Left renal pelvis (tissue), 4 donors: Measurements from ENCODE around the gene ARHGAP10. TPM values are rescaled to one million over a fixed set of nuclear protein-coding genes. Genes with fewer than 3 reads are reported as not detected.

Experiments
- DNase-seq, 4 donors: peaks; one replicate each; pipeline ENCODE4 v3.0.0-alpha.2; 2013; ENCODE audit warnings: low read depth in 4 of 4, low spot score in 3 of 4
- polyA plus RNA-seq, 4 donors: library from polyadenylated mRNA; unstranded; fragments of 120-200 nt; gene quantifications; one replicate each; pipeline ENCODE4 v1.2.1, GENCODE V29; 2013; ENCODE audit not compliant: insufficient read length in 4 of 4

ARHGAP10 gene
- polyA plus RNA-seq, 4 donors = 17.8 to 20.0 (median 19.0) TPM

GRCh38 chr4:147764337-147764736 is 32.4 kb downstream of the ARHGAP10 start:
- DNase-seq = no peak

- DNase-seq = no peak
Observed at GRCh38 chr4:147765121-147765529, 33.2 kb downstream of the ARHGAP10 start.

GRCh38 chr4:147768113-147768512 is 36.2 kb downstream of the ARHGAP10 start:
- no peak for DNase-seq

- no peak for DNase-seq
Observed at GRCh38 chr4:147769386-147769785, 37.5 kb downstream of the ARHGAP10 start.

- no peak for DNase-seq
Observed at GRCh38 chr4:147770831-147771230, 38.9 kb downstream of the ARHGAP10 start.

GRCh38 chr4:147772056-147772455 is 40.2 kb downstream of the ARHGAP10 start:
- DNase-seq = no peak

- DNase-seq = no peak
Observed at GRCh38 chr4:147772459-147772969, 40.6 kb downstream of the ARHGAP10 start.

GRCh38 chr4:147773261-147774184 is 41.6 kb downstream of the ARHGAP10 start:
- DNase-seq = no peak

GRCh38 chr4:147776716-147777115 is 44.8 kb downstream of the ARHGAP10 start:
- no peak for DNase-seq

- DNase-seq = no peak
Observed at GRCh38 chr4:147777456-147778091, 45.7 kb downstream of the ARHGAP10 start.

GRCh38 chr4:147778942-147779341 is 47.1 kb downstream of the ARHGAP10 start:
- no peak for DNase-seq

GRCh38 chr4:147779451-147779850 is 47.6 kb downstream of the ARHGAP10 start:
- DNase-seq = no peak

GRCh38 chr4:147780137-147780777 is 48.4 kb downstream of the ARHGAP10 start:
- no peak for DNase-seq

GRCh38 chr4:147782087-147782781 is 50.3 kb downstream of the ARHGAP10 start:
- DNase-seq = no peak

GRCh38 chr4:147785129-147785528 is 53.2 kb downstream of the ARHGAP10 start:
- DNase-seq = no peak

GRCh38 chr4:147786031-147786430 is 54.1 kb downstream of the ARHGAP10 start:
- DNase-seq = no peak

GRCh38 chr4:147786531-147786930 is 54.6 kb downstream of the ARHGAP10 start:
- DNase-seq = no peak

GRCh38 chr4:147787204-147787603 is 55.3 kb downstream of the ARHGAP10 start:
- DNase-seq = no peak

- no peak for DNase-seq
Observed at GRCh38 chr4:147788791-147789190, 56.9 kb downstream of the ARHGAP10 start.

GRCh38 chr4:147789596-147789995 is 57.7 kb downstream of the ARHGAP10 start:
- no peak for DNase-seq

- DNase-seq = no peak
Observed at GRCh38 chr4:147790412-147790811, 58.5 kb downstream of the ARHGAP10 start.
